Transverse colon (tissue), 4 donors: ENCODE measurements around the gene KCND1.

Source experiments
- EP300 ChIP-seq: sonication (generic); formaldehyde crosslinking; IDR thresholded peaks from one replicate; pipeline ENCODE4 v1.6.1; 2017; ENCODE audit warnings: antibody characterized with exemption, low read depth
- POLR2A ChIP-seq: fragments of 450-650 bp; IDR thresholded peaks from one replicate; pipeline ENCODE4 v1.6.1; 2016; ENCODE audit warnings: antibody characterized with exemption, mild to moderate bottlenecking, moderate library complexity
- POLR2AphosphoS5 ChIP-seq, 3 donors: sonication (generic); formaldehyde crosslinking; IDR thresholded peaks; one replicate each; pipeline ENCODE4 v1.6.1; 2016; ENCODE audit warnings: antibody characterized with exemption in 3 of 3
- TF ChIP-seq, protein P1 (sequence below), 5 experiments: fragments of 200-600 bp in 3 of 5; fragments of 450-650 bp in 2 of 5; sonication (generic) in 3 of 5; IDR thresholded peaks; 1 replicate in 2 of 5; 2 replicates in 3 of 5; pipeline ENCODE4 v1.5.1; 2016 to 2017; ENCODE audit warnings: antibody characterized with exemption in 5 of 5, inconsistent platforms in 3 of 5, mild to moderate bottlenecking in 2 of 5, moderate library complexity in 1 of 5

DNA sequence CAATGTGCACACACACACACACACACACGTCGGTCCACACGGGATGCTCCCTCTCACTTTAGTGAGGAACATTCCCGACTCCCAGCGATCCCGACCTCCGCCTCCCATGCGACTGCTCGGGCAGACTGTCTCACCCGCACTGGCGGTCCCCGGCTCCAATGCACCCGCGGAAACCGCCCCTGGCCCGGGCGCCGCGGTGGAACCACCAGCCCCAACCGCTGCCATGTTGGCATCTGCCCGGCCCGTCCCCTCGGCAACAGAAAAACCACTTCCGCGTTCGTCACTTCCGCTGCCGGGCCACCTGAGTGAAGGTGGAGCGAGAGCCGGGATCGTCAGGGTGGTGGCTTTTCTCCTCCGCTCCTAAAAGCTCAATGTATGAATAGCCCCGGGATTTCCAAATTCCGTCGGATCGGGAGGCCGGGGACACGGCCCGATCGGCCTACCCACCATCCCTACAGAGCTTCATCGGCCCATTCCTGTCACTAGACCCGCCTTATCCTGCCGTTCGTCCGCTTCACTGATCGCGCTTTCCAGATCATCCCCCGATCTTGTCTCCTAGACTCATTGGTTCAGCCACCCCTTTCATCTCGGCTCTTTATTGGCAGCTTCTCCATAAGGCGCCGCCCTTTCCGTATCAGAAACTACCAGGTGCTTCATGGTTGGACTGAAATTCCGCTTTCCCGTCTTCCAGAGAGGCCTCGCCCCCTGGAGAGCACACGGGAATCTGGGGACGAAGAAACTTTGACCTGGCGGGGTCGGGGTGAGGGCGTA, 60.0 kb downstream of the KCND1 start, which contains the start of gene SLC35A2:
- TF ChIP-seq, protein P1, sequence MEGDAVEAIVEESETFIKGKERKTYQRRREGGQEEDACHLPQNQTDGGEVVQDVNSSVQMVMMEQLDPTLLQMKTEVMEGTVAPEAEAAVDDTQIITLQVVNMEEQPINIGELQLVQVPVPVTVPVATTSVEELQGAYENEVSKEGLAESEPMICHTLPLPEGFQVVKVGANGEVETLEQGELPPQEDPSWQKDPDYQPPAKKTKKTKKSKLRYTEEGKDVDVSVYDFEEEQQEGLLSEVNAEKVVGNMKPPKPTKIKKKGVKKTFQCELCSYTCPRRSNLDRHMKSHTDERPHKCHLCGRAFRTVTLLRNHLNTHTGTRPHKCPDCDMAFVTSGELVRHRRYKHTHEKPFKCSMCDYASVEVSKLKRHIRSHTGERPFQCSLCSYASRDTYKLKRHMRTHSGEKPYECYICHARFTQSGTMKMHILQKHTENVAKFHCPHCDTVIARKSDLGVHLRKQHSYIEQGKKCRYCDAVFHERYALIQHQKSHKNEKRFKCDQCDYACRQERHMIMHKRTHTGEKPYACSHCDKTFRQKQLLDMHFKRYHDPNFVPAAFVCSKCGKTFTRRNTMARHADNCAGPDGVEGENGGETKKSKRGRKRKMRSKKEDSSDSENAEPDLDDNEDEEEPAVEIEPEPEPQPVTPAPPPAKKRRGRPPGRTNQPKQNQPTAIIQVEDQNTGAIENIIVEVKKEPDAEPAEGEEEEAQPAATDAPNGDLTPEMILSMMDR (IDR thresholded peaks at IDR 0.05), result no peak
- TF ChIP-seq POLR2A (peak; percentile 73), POLR2AphosphoS5 (IDR thresholded peaks at IDR 0.05) (peak; percentile 67 to 85 (median 83)), EP300 (no peak)
